ENCODE data around the gene COG3.

The COG3 gene

DNA sequence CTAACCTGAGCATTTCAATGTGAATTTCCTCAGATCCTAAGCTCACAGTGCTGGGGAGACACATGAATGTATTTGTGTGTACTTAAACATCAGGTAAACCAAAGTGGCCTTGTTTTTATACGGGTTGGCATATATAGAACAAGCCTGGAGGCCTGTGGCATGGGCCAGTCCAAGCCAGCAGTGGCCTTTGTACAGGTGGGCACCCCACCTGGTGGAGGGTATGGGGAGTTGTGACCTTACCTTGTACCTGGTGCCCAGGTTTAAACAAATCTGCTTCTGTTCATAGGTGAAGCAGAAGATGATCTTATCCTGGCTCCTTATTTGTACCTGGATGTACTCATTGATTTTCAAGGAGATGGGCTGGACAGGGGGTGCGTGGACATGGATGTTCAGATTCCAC, 79.8 kb downstream of the COG3 start:
- Histone ChIP-seq H3K27ac (ENCODE audit: low read depth, low read length, severe bottlenecking) (no peak overlapping the region), H3K9me3 (ENCODE audit: control insufficient read depth, low read length) (no peaks in the 10 kb centered on the region), H3K4me1 (ENCODE audit: control insufficient read depth, insufficient read depth, low read length, poor library complexity, severe bottlenecking) (no peaks in the 10 kb centered on the region), H3K4me3 (ENCODE audit: extremely low read depth, insufficient read depth, low read length, poor library complexity, severe bottlenecking) (no peak overlapping the region), H3K36me3 (ENCODE audit: control insufficient read depth, insufficient read depth, low read length) (no peaks in the 10 kb centered on the region)
- 76 to 88% methylated on average over 2 of the region's 2 CpGs for WGBS, 2 experiments (ENCODE audit: insufficient coverage in 2 of 2)

- Histone ChIP-seq H3K4me3 (ENCODE audit: extremely low read depth, insufficient read depth, low read length, poor library complexity, severe bottlenecking) (no peak overlapping the region), H3K4me1 (ENCODE audit: control insufficient read depth, insufficient read depth, low read length, poor library complexity, severe bottlenecking) (no peaks in the 10 kb centered on the region), H3K9me3 (ENCODE audit: control insufficient read depth, low read length) (no peaks in the 10 kb centered on the region), H3K36me3 (ENCODE audit: control insufficient read depth, insufficient read depth, low read length) (no peaks in the 10 kb centered on the region), H3K27ac (ENCODE audit: low read depth, low read length, severe bottlenecking) (no peak overlapping the region)
- 81 to 100% methylated on average over 1 to 5 of the region's 6 CpGs for WGBS, 2 experiments (ENCODE audit: insufficient coverage in 2 of 2)
Observed at GRCh38 chr13:45545686-45546409, 81.1 kb downstream of the COG3 start.

GRCh38 chr13:45546410-45546765, 81.6 kb downstream of the COG3 start:
- H3K9me3 ChIP-seq (ENCODE audit: control insufficient read depth, low read length): no peaks in the 10 kb centered on the region
- H3K4me1 ChIP-seq (ENCODE audit: control insufficient read depth, insufficient read depth, low read length, poor library complexity, severe bottlenecking): no peaks in the 10 kb centered on the region
- no peak overlapping the region for H3K27ac ChIP-seq (ENCODE audit: low read depth, low read length, severe bottlenecking)
- no peaks in the 10 kb centered on the region for H3K36me3 ChIP-seq (ENCODE audit: control insufficient read depth, insufficient read depth, low read length)
- WGBS, 2 experiments (ENCODE audit: insufficient coverage in 2 of 2): 94 to 95% methylated on average over 6 to 8 of the region's 8 CpGs
- H3K4me3 ChIP-seq (ENCODE audit: extremely low read depth, insufficient read depth, low read length, poor library complexity, severe bottlenecking): no peak overlapping the region

- Histone ChIP-seq H3K4me3 (ENCODE audit: extremely low read depth, insufficient read depth, low read length, poor library complexity, severe bottlenecking) (no peak overlapping the region), H3K9me3 (ENCODE audit: control insufficient read depth, low read length) (no peaks in the 10 kb centered on the region), H3K4me1 (ENCODE audit: control insufficient read depth, insufficient read depth, low read length, poor library complexity, severe bottlenecking) (no peaks in the 10 kb centered on the region), H3K27ac (ENCODE audit: low read depth, low read length, severe bottlenecking) (no peak overlapping the region), H3K36me3 (ENCODE audit: control insufficient read depth, insufficient read depth, low read length) (no peaks in the 10 kb centered on the region)
- WGBS, 2 experiments (ENCODE audit: insufficient coverage in 2 of 2): 80 to 82% methylated on average over 5 to 6 of the region's 6 CpGs
Observed at GRCh38 chr13:45548281-45548680, 83.5 kb downstream of the COG3 start.

- Histone ChIP-seq H3K4me3 (ENCODE audit: extremely low read depth, insufficient read depth, low read length, poor library complexity, severe bottlenecking) (no peak overlapping the region), H3K9me3 (ENCODE audit: control insufficient read depth, low read length) (no peaks in the 10 kb centered on the region), H3K4me1 (ENCODE audit: control insufficient read depth, insufficient read depth, low read length, poor library complexity, severe bottlenecking) (no peaks in the 10 kb centered on the region), H3K27ac (ENCODE audit: low read depth, low read length, severe bottlenecking) (no peak overlapping the region), H3K36me3 (ENCODE audit: control insufficient read depth, insufficient read depth, low read length) (no peaks in the 10 kb centered on the region)
- 83 to 96% methylated on average over 4 of the region's 4 CpGs for WGBS, 2 experiments (ENCODE audit: insufficient coverage in 2 of 2)
Observed at GRCh38 chr13:45554604-45555109, 89.9 kb downstream of the COG3 start.

GRCh38 chr13:45564133-45564776, 99.5 kb downstream of the COG3 start:
- H3K4me3 ChIP-seq (ENCODE audit: extremely low read depth, insufficient read depth, low read length, poor library complexity, severe bottlenecking): no peak overlapping the region
- H3K27ac ChIP-seq (ENCODE audit: low read depth, low read length, severe bottlenecking): peak overlapping the region; percentile 72
- peaks cover 13% of the 10 kb centered on the region for H3K9me3 ChIP-seq (ENCODE audit: control insufficient read depth, low read length)
- H3K4me1 ChIP-seq (ENCODE audit: control insufficient read depth, insufficient read depth, low read length, poor library complexity, severe bottlenecking): peaks cover 13% of the 10 kb centered on the region
- 40 to 42% methylated on average over 1 to 2 of the region's 3 CpGs for WGBS, 2 experiments (ENCODE audit: insufficient coverage in 2 of 2)
- H3K36me3 ChIP-seq (ENCODE audit: control insufficient read depth, insufficient read depth, low read length): no peaks in the 10 kb centered on the region

GRCh38 chr13:45565331-45565730, 100.6 kb downstream of the COG3 start:
- Histone ChIP-seq H3K9me3 (ENCODE audit: control insufficient read depth, low read length) (peaks cover 13% of the 10 kb centered on the region), H3K27ac (ENCODE audit: low read depth, low read length, severe bottlenecking) (no peak overlapping the region), H3K4me3 (ENCODE audit: extremely low read depth, insufficient read depth, low read length, poor library complexity, severe bottlenecking) (no peak overlapping the region), H3K4me1 (ENCODE audit: control insufficient read depth, insufficient read depth, low read length, poor library complexity, severe bottlenecking) (peaks cover 13% of the 10 kb centered on the region), H3K36me3 (ENCODE audit: control insufficient read depth, insufficient read depth, low read length) (no peaks in the 10 kb centered on the region)

GRCh38 chr13:45575146-45575829, 110.5 kb downstream of the COG3 start:
- H3K27ac ChIP-seq (ENCODE audit: low read depth, low read length, severe bottlenecking): no peak overlapping the region

GRCh38 chr13:45575830-45576180, 111.1 kb downstream of the COG3 start:
- Histone ChIP-seq H3K27ac (ENCODE audit: low read depth, low read length, severe bottlenecking) (no peak overlapping the region), H3K4me1 (ENCODE audit: control insufficient read depth, insufficient read depth, low read length, poor library complexity, severe bottlenecking) (no peaks in the 10 kb centered on the region), H3K4me3 (ENCODE audit: extremely low read depth, insufficient read depth, low read length, poor library complexity, severe bottlenecking) (no peak overlapping the region), H3K36me3 (ENCODE audit: control insufficient read depth, insufficient read depth, low read length) (no peaks in the 10 kb centered on the region), H3K9me3 (ENCODE audit: control insufficient read depth, low read length) (no peaks in the 10 kb centered on the region)
- 80 to 100% methylated on average over 1 of the region's 1 CpG for WGBS, 2 experiments (ENCODE audit: insufficient coverage in 2 of 2)

More at GRCh38 chr13:45575146-45575829, 110.5 kb downstream of the COG3 start:
- 89 to 95% methylated on average over 8 to 15 of the region's 16 CpGs for WGBS, 2 experiments (ENCODE audit: insufficient coverage in 2 of 2)
- H3K4me3 ChIP-seq (ENCODE audit: extremely low read depth, insufficient read depth, low read length, poor library complexity, severe bottlenecking): no peak overlapping the region
- no peaks in the 10 kb centered on the region for H3K4me1 ChIP-seq (ENCODE audit: control insufficient read depth, insufficient read depth, low read length, poor library complexity, severe bottlenecking)
- H3K9me3 ChIP-seq (ENCODE audit: control insufficient read depth, low read length): no peaks in the 10 kb centered on the region
- no peaks in the 10 kb centered on the region for H3K36me3 ChIP-seq (ENCODE audit: control insufficient read depth, insufficient read depth, low read length)

DNA sequence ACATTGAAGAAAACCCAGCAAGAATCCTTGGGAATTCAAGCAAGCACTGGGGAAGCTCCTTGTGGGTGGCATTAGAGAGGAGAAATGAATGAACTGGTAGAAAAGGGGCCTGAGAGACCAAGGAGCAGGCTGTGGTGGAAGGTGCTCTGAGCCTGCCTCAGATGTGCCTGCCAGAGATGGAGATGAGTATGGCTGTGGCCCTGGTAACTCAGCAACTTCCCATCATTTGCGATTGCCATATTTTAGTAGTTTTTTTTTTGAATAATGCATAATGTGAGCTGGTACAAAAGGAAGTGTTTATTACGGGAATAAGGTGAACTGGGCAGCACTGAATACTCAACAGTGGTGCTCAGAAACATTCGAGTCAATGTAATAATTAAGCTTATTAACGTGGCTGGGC, 111.7 kb downstream of the COG3 start:
- Histone ChIP-seq H3K4me1 (ENCODE audit: control insufficient read depth, insufficient read depth, low read length, poor library complexity, severe bottlenecking) (no peaks in the 10 kb centered on the region), H3K36me3 (ENCODE audit: control insufficient read depth, insufficient read depth, low read length) (no peaks in the 10 kb centered on the region), H3K9me3 (ENCODE audit: control insufficient read depth, low read length) (no peaks in the 10 kb centered on the region), H3K27ac (ENCODE audit: low read depth, low read length, severe bottlenecking) (no peak overlapping the region), H3K4me3 (ENCODE audit: extremely low read depth, insufficient read depth, low read length, poor library complexity, severe bottlenecking) (no peak overlapping the region)
- WGBS, 2 experiments (ENCODE audit: insufficient coverage in 2 of 2): 89 to 92% methylated on average over 4 of the region's 4 CpGs

Measured in mesodermal cell (in vitro differentiated cells).